Stimulated activated CD4-positive, alpha-beta T cell treated with anti-CD3 and anti-CD28 coated beads, Interleukin-15, amount 100 ng/mL, for 1 hour (primary cell): ENCODE results near the gene UCMA.

Source experiments
- DNase-seq, 2 donors: peaks; one replicate each; pipeline ENCODE4 v3.0.0-alpha.2; 2020; ENCODE audit warnings: low read depth in 1 of 2, low spot score in 1 of 2

UCMA gene

DNA sequence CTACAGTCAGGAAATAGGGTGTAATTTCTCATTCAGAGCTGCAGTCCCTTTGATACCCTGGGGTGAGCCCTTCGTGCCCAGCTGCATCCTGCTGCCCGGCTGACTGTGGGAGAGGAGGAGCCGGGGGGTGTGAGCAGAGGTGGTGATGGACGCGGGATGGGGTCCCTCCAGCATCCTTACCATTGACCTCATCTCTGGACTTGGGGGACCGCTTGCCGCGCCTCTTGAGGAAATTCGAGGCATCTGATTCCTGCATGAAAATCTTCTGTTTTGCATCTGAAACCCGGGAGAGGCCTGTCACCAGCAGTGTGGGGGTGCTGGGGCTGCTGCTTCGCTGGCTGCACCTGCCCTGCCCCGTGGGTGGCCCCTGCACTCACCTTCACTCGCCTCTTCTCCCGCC, 816 bp downstream of the UCMA start:
- DNase-seq, result no peak

DNA sequence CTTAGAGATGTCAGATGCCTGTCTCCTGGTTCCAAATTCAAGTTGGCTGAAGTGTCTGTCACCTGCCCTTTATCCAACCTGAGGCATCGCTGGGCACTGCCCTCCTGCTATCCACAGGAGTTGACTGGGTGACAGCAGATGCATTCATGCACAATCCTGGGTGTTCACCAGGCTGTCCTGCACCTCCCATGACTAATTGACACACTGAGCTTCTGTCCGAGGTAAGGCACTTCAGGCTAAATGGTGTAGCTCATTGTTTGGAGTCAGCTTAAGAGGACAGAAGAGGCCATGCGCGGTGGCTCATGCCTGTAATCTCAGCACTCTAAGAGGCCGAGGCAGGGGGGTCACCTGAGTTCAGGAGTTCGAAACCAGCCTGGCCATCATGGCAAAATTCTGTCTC, 2.4 kb downstream of the UCMA start:
- DNase-seq, result no peak

DNA sequence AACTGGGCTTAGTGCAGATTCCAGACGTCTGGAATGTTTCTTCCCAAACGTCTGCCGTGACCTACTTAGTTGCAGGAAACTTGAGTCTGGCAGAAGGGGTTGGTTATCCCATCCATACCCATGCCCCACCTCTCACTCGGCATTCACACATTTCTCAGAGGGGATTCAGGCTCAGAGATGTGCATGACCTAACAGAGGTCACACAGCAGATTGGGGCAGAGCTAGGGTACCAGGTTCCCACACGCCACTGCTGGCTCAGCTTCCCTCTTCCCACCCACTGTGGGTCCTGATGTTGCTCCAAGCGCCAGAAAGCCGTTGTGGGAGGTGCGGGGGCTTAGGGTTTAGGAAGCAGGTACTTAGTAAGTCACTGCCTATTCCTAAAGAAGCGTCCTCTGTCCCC, 3.0 kb downstream of the UCMA start:
- no peak for DNase-seq

DNA sequence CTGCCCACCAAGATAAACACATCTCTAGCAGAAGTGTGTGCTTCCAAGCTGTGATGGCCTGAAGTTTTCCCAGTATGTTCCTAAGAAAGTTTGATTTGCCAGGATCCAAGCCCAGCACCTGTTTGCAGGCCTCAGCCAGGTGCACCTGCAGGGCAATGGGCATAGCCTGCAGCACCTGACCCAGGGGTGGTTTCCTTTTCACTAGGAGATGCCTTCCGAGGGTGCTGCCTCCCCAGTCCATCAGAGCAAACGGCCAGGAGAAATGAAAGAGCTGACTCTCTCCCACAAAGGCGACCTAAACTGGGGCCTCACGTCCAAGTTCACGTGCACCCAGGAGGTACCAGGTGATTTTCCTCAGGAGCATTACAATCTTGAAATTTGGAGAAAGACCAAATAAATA, 7.1 kb downstream of the UCMA start:
- no peak for DNase-seq

DNA sequence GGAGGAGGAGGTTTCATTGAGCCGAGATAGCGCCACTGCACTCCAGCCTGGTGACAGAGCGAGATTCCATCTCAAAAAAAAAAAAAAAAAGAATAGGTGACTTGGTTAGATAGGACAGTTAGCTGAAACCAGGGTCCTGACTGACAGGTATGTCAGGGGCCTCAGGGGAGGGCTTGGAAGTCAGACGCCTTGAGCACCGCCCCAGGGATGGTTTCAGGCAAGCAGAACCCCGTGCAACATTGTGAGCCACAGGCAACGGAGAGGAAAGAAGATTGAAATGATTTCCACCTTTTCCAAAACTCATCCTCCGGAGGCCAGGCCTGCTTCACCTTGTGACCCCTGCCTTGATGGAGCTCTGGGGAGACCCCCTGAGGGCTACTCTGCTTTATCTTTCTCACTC, 8.6 kb downstream of the UCMA start:
- no peak for DNase-seq

DNA sequence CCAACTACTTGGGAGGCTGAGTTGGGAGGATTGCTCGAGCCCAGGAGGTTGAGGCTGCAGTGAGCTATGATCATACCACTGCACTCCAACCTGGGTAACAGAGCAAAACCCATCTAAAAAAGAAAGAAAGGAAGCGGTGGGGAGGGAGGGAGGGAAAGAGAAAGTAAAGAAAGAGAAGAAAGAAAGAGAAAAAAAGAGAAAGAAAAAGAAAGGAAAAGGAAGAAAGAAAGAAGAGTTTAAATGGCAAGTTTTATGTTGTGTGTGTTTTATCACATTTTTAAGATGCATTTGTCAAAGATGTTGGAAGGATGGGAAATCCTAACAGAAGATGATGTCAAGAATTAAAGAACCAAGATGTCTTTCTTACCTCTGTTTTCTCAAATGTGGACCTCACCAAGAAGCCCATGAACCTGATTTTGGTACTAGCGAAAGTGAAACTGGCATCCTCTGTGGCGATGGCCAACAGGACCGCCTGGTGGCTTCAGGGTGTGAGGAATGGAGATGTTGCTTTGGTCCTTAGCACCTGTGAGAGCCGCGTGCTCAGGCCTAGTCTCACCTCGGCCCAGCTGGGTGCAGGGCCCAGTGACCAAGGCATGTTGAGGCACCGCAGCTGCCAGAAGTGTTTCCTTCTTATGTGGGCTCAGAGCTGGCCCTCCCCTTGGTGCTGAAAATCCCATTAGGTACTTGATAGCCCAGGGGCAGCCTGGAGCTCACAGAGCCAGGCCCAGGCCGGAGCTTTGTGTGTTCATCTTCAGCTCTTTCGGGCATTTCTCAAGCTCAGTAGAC, 9.8 kb downstream of the UCMA start:
- no peak for DNase-seq

DNA sequence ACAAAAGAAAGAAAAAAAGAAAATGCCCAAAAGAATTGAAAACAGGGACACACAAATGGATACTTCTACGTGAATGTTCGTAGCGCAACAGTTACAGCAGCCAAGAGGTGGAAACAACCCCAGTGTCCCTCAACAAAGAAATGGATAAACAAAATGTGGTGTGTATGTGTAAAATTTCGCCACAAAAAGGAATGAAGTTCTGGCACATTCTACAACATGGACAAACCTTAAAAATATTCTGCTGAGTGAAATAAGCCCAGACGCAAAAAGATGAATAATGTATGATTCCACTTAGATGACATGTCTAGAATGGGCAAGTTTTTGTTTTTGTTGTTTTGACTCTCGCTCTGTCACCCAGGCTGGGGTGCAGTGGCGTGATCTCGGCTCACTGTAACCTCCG, 10.9 kb downstream of the UCMA start:
- DNase-seq, result no peak

DNA sequence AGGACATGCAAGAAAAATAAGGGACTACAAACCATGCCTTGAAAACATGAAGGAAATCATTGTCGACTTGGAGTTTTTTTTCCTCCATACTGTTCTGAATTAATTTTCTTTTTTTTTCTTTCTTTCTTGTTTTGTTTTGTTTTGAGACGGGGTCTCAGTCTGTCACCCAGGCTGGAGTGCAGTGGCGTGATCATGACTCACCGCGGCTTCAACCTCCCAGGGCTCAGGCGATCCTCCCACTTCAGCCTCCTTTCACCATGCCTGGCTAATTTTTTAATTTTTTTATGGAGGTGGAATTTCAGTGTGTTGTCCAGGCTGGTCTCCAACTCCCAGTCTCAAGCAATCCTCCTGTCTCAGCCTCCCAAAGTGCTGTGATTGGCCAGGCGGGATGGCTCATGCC, 11.6 kb downstream of the UCMA start:
- DNase-seq, result no peak

DNA sequence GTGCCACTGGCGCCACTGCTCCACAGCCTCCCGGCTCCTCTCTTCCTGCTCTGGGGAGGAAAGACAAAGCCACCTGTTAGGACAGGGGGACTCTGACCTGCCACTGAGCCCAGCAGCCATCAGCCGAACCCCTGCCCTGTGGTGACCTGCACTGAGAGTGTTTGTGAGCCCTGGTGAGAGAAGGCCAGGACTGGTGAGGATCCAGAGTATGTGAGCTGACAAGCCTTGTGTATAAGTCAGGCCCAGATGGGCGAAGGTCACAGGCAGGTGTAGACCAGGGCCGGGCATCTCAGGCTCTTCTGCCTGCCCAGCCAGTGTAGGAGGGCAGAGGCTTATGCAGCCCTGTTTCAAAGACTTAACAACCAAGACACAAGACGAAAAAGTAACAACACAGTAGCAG, 12.0 kb downstream of the UCMA start:
- no peak for DNase-seq

DNA sequence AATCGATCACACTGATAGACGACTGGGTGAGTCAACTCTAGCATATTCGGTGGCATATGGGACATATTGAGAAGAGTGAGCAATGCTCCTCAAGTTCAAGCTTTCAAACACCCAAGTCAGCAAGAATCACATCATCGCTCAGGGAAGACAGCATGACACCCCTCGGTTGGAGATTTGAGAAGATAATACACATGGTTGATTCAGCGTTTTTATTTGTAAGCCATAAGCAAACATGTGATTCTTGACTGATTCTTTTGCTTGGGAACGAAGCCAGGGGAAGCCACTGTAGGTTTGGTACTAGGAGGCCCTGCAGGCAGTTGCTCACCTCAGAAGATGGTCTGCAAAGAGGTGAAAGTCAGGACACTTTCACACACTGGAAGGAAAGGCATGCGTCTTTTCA, 12.6 kb downstream of the UCMA start:
- DNase-seq, result no peak

DNA sequence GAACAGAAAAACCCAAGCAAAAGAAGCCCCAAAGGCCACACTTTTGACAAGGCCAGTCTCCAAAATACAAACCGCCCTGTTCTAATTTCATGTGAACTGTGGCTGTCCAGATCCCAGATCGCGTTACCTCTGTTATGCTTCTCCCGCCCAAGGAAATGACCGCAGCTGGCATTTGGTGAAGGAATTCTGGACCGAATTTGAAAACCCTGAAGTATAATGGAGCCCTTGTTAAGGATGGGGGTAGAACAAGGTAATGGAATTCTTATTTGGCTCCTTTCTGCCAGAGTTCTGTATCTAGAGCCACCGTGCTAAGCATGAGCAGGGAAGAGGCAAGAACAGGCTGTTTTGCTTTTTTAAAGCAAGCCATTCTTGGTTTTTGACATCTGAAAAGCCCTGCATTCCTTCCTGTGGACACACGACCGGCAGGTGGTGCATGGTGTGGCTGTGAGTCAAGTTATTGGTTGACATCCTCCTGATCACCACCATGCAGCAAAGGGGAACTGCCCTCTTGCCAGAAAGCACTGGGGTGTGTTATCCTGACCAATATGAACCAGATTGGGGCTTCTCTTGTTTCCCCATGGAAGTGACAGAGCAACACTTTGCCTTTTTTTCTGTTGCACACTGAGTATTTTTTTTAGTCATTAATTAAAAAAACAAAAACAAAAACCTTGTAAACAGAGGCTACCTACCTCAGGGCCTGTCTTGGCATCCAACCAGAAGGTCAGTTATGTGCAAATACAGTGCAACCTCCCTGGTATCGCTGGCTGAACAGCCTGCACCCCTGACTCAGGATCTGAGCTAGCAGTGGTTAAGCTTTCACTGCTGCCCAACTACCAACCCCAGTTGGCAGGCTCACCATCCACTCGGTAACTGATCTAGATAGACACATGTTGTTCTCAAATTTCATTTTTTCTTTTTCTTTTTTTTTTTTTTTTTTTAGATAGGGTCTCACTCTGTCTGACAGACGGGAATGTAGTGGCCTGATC, 14.2 kb downstream of the UCMA start:
- no peak for DNase-seq

DNA sequence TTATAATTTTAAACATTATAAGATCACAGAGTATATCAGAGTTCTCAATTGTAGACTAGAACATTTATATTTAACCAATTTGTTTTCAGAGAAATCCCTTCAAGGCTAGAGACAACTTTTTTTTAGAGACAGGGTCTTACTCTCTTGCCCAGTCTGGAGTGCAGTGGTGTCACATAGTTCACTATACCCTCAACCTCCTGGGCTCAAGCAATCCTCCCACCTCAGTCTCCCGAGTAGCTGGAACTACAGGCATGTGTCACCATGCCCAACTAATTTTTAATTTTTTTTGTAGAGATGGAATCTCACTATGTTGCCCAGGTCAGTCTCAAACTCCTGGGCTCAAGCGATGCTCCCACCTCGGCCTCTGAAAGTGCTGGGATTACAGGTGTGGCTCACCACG, 15.3 kb downstream of the UCMA start:
- DNase-seq, result no peak

DNA sequence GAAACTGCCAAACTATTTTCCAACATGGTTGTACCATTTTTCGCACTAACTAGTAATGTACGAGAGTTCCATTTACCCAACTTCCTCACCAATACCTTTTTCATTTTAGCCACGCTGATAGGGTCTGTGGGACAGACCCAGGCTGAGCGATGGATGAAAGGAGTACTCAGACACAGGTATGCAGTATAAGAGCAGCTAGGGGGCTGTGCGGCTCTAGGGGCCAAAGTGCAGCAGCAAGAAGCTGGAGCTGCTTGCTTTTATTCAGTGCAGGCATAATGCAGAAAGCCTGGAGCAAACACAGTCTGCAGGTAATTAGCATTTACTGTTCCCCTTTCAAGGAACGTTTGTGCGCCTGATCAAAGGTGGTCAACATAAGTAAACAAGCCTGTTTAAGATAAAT, 21.0 kb downstream of the UCMA start:
- DNase-seq, result no peak

DNA sequence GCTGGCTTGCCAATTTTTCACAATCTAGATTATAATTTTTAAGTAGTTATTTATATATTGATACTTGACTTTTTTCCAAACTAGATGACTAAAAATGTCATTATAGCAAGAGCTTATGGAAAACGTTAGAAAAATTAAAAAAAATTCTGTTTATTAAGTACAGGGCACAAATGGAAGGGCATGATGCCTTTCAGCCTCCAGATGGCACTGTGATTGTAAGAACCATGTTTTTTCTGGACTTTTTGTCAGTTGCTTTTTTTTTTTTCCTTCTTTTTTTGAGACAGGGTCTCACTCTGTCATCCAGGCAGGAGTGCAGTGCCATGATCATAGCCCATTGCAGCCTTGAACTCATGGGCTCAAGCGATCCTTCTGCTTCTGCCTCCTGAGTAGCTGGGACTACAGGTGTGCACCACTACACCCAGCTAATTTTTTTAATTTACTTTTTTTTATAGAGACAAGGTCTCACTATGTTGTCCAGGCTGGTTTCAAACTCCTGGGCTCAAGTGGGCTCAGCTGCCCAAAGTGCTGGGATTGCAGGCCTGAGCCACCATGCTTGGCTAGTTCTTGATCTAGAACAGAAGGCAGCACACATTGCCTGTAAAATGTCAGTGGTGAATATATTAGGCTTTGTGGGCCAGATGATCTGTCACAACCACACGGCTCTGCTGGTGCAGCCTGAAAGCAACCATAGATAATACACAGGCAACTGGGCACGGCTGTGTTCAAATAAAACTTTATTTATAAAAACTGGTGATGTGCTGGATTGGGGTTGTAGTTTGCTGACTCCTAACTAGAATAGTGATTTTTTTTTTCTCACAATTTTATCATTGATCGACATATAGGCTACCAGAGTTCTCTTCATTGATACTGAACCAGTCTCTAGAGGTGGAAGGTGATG, 27.4 kb downstream of the UCMA start:
- DNase-seq, result no peak

DNA sequence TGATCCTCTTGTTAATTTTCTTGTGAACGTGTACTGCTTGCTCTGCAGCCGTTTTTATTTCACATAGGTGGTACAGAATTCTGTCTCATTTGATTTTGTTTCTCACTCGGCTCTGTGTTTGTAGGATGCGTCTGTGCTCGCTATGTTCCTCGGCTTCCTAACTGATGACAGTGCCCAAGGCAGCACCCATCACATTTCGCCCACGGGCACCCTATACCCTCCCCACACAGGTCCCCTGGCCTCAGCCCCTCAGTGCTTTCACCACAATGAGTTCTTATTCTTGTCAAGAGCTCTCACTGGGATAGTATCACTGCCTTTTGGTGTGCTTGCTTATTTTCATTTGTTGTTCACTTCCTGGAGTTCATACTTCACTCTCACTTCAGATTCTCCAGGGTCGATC, 28.1 kb downstream of the UCMA start:
- no peak for DNase-seq

DNA sequence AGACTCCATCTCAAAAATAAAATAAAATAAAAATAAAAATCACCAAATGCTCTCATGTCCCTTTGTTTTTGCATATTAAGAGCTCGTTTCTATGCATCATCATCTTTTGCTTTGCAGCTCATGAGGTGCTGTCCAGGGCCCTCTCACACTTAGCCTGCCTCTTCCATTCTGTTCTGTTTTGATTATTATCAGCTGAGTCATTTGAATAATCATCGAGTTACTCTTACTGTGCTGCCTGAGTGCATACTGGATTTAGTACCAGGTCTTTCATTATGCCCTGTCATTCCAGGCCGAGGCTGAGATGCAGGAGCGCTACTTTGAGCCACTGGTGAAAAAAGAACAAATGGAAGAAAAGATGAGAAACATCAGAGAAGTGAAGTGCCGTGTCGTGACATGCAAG, 33.0 kb downstream of the UCMA start:
- DNase-seq, result no peak

DNA sequence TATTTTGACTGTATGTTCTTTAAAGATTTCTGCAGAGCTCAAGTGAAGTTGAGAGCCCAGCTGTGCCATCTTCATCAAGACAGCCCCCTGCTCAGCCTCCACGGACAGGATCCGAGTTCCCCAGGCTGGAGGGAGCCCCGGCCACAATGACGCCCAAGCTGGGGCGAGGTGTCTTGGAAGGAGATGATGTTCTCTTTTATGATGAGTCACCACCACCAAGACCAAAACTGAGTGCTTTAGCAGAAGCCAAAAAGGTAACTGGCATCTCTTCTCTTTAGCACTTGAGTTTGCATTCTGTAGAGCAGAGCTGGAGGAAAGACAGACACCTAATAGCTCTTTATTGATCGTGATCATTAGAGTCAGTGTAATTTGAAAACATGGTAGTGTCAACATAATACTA, 39.2 kb downstream of the UCMA start:
- DNase-seq, result no peak

DNA sequence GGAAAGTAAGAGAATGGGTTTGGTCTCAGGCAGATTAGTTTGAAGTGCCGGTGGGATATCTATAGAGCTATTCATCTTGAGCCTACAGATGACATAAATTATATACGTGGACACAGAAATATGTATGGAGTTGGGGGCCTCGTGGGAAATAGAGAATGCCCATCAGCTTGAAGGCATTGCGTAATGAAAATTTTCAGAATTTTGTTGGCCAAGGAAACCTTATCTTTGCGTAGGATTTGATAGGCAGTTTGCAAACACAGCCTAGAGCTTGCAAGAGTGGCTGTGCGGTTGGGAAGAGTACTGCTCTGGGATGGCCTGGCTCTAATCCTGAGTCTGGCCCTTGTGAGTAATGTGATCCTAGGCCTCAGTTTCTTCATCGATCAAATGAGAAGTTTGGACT, 40.5 kb downstream of the UCMA start:
- no peak for DNase-seq

DNA sequence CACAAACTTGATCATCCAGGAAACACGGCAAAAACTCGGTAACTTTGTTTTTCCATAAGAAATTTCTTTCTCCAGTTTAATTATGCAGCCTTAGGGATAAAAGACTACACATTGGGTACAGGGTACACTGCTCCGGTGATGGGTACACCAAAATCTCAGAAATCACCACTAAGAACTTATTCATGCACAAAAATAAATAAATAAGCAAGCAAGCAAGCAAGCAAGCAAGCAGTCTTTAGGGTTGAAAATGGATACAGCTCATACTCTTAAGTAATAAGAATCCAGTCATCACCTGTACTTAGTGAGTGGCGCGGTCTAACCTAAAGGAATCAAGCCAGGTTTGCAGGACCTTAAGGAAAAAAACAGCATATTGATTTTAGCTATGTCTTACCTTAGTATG, 42.8 kb downstream of the UCMA start:
- no peak for DNase-seq

DNA sequence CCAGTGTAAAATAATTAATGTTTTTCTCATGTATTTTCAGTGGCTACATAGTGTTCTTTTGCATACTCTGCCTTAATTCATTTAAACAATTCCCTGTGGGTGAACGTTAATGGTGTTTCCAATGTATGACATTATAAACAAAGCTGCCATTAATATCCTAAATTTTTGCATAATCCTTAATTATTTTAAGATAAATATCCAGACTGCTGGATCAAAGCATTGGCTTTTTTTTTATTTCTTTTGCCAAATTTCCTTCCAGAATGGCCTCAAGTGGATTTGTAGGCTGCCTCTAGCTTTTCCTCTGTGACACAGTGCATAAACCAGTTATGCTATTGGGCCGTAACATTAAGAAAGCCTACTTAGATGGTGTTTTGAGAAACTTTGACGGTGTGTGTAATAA, 43.4 kb downstream of the UCMA start:
- DNase-seq, result no peak

DNA sequence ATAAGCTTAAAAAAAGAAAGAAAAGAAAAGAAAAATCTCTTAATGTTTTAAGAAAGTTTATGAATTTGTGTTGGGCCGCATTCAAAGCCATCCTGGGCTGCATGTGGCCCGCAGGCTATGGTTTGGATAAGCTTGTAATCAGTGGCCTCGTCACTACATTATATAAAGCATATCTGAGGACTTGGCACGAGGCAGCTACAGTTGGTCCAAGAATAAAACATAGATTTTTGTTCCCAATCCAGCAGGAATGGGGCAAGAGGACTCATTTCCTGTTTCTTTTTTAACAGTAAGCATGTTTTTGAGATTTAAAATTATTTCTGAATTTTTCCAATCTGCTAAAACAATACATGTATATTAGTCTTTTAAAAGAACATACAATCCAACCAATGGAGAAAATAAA, 44.2 kb downstream of the UCMA start:
- DNase-seq, result no peak
